GM18502 (cell line): Measurements from ENCODE around the gene LARGE1.

Experiments used
- ATAC-seq: cut with Tn5 transposase; IDR thresholded peaks from one replicate; pipeline ENCODE4 v1.9.1; 2021; ENCODE audit warnings: mild to moderate bottlenecking; ENCODE audit not compliant: unreplicated experiment, poor library complexity

The LARGE1 gene

GRCh38 chr22:33639588-33640254, 280.6 kb downstream of the LARGE1 start:
- ATAC-seq: no peak

DNA sequence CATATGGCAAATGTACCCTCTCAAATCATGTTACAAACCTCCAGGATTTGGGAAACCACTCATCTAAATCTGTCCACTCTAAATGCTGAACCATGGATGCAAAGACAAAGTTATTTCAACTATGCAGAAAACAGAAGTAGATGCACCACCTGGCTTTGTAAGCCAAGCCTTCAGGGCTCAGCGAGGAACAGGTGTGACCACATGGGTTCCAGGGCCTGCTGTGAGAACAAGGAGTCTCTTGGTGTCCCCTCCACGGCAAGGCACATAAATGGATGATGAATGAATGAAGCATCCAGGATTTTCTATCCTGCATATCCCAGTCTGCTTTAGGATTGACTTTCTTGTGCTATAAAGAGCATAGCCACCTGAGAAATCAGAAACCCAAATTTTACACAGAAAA, 284.5 kb downstream of the LARGE1 start:
- ATAC-seq: no peak

GRCh38 chr22:33631777-33632176, 288.5 kb downstream of the LARGE1 start:
- no peak for ATAC-seq

GRCh38 chr22:33625959-33626358, 294.3 kb downstream of the LARGE1 start:
- ATAC-seq: no peak

GRCh38 chr22:33620085-33620484, 300.2 kb downstream of the LARGE1 start:
- ATAC-seq: no peak

GRCh38 chr22:33606504-33606903, 313.8 kb downstream of the LARGE1 start:
- no peak for ATAC-seq

GRCh38 chr22:33605666-33606065, 314.6 kb downstream of the LARGE1 start:
- ATAC-seq: no peak

GRCh38 chr22:33605221-33605620, 315.1 kb downstream of the LARGE1 start:
- no peak for ATAC-seq

DNA sequence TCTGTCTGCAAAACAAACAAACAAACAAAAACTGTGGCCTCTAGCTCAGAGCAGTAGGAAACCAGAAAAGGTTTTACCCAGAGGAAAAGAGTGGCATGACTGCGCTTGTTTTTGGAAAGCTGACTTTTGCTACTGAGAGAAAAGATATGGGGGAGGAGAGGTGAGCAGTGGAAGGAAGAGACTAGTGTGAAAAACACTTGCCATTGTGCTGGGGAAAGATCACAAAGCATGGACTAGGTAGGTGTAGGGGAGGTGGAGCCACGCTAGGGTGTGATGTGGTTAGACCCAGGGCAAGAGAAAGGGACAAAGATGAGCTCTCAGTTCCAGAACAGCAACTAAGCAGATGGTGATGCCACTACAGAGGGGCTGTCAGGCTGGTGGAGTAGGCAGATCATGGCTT, 319.2 kb downstream of the LARGE1 start:
- no peak for ATAC-seq

DNA sequence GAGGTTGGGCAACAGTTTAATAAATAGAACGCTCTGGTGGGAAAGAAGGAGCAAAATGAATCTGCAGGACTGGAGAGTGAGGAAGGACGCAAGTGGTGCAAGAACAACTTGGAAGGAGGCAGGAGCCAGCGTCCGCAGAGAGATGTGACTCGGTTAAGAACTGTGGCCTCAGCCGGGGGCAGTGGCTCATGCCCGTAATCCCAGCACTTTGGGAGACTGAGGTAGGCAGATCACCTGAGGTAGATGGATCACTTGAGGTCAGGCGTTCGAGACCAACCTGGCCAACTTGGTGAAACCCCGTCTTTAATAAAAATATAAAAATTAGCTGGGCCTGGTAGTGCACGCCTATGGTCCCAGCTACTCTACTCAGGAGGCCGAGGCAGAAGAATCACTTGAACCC, 319.7 kb downstream of the LARGE1 start:
- no peak for ATAC-seq

DNA sequence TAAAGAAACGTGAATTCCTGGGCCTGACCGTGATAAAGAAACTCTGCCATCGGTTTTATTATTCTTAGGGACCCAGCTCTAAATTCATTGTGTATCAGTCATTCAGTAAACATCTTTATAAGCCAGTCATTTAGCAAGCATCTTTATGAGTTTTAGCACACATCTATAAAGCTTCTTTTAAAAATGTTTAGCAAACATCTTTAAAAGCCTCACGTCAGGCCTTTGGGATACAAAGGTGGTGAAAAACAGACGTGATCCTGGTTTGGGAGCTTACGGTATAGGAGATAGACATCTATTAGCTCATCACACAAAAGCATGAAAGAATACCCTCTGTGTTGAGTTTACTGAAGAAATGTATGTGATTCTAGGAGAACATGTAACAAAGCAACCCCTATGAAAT, 320.2 kb downstream of the LARGE1 start:
- ATAC-seq: no peak

- ATAC-seq: no peak
Observed at GRCh38 chr22:33599596-33599995, 320.7 kb downstream of the LARGE1 start.

DNA sequence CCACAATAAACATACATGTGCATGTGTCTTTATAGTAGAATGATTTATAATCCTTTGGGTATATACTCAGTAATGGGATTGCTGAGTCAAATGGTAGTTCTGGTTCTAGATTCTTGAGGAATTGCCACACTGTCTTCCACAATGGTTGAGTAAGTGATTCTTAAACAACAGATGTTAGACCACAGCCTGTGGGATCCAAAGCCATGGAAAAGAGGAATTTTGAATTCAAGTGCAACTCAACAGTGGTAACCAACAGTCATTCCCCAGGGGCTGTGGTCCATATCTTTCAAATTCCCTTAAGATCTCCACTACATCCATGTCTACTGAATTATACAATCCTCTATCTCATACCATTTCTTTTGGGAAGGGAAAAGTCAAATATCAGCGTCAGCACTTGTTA, 321.5 kb downstream of the LARGE1 start:
- no peak for ATAC-seq

GRCh38 chr22:33597274-33597985, 322.8 kb downstream of the LARGE1 start:
- no peak for ATAC-seq

- ATAC-seq: no peak
Observed at GRCh38 chr22:33593818-33594217, 326.5 kb downstream of the LARGE1 start.

DNA sequence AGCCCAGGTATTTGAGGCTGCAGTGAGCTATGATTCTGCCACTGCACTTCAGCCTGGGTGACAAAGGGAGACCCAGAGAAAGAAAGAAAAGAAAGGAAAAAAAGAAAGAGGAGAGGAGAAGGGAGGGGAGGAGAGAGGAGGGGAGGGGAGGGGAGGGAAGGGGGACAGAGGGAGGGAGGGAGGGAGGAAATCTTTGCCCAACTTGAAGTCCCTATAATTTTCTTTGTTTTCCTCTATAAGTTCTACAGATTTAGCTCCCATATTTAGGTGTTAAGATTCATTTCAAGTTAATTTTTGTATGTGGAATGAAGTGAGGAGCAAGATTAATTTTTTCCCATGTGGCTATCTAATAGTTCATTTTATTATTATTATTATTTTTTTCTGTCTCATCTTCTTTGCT, 328.3 kb downstream of the LARGE1 start:
- no peak for ATAC-seq

- ATAC-seq: no peak
Observed at GRCh38 chr22:33589297-33589696, 331.0 kb downstream of the LARGE1 start.

- ATAC-seq: no peak
Observed at GRCh38 chr22:33588860-33589259, 331.4 kb downstream of the LARGE1 start.

- ATAC-seq: no peak
Observed at GRCh38 chr22:33584152-33584551, 336.1 kb downstream of the LARGE1 start.

GRCh38 chr22:33582822-33583400, 337.4 kb downstream of the LARGE1 start:
- no peak for ATAC-seq

DNA sequence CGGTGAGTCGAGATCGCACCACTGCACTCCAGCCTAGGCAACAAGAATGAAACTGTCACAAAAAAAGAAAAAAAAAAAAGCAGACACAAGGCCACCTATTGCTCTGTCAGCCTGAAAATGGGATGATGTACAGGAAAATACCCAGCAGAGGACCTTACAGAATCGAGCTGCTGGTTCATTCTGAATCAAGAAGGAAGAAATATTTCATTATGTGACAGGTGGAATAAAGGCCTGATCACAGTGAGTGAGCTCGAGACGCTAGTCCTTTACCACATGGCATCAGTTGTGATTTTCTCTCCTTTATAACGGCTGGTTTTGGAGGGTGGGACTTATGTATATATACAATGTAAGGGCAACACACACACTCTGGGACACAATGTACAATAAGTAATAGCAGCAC, 340.0 kb downstream of the LARGE1 start:
- no peak for ATAC-seq
